Spleen (tissue), 11 donors: Measurements from ENCODE around the gene P2RX6. TPM values are rescaled to one million over a fixed set of nuclear protein-coding genes. Genes with fewer than 3 reads are reported as not detected.
A peak's percentile ranks its signal among the peaks of the same experiment; 100 is the strongest.
"Not testable (repeated sequence)": the region's sequence is repeated elsewhere in the genome, so short reads cannot be mapped to it uniquely, and the experiment has no call there.

Source experiments
- DNase-seq: peaks from one replicate; pipeline ENCODE4 v3.0.0-alpha.2; 2020
- H3K27ac ChIP-seq, 8 donors: fragments of 200-600 bp; sonication (generic) in 7 of 8; 1 replicate in 4 of 8; 2 replicates in 4 of 8; pipeline versions ENCODE4 v1.5.0 to v1.8.0; 2016 to 2021; ENCODE audit warnings: inconsistent platforms in 4 of 8, mild to moderate bottlenecking in 4 of 8, moderate library complexity in 1 of 8
- H3K27me3 ChIP-seq, 7 donors: fragments of 200-600 bp; sonication (generic) in 6 of 7; replicated peaks in 1 of 7; 1 replicate in 4 of 7; 2 replicates in 3 of 7; pipeline versions ENCODE4 v1.5.0 to v1.8.0; 2016 to 2021; ENCODE audit warnings: inconsistent platforms in 3 of 7, mild to moderate bottlenecking in 1 of 7
- H3K36me3 ChIP-seq, 6 donors: fragments of 200-600 bp; sonication (generic) in 5 of 6; 1 replicate in 4 of 6; 2 replicates in 2 of 6; pipeline versions ENCODE4 v1.5.0 to v1.8.0; 2016 to 2021; ENCODE audit warnings: inconsistent platforms in 2 of 6
- H3K4me1 ChIP-seq, 6 donors: fragments of 200-600 bp; sonication (generic) in 5 of 6; 1 replicate in 3 of 6; 2 replicates in 3 of 6; pipeline versions ENCODE4 v1.5.0 to v1.8.0; 2016 to 2021; ENCODE audit warnings: inconsistent platforms in 3 of 6
- H3K4me3 ChIP-seq, 8 donors: fragments of 200-600 bp; sonication (generic) in 7 of 8; 1 replicate in 4 of 8; 2 replicates in 4 of 8; pipeline versions ENCODE4 v1.5.0 to v1.8.0; 2016 to 2021; ENCODE audit warnings: inconsistent platforms in 4 of 8, mild to moderate bottlenecking in 4 of 8, moderate library complexity in 2 of 8
- H3K9me3 ChIP-seq, 8 donors: fragments of 200-600 bp; sonication (generic) in 7 of 8; 1 replicate in 4 of 8; 2 replicates in 4 of 8; pipeline versions ENCODE4 v1.5.0 to v1.8.0; 2016 to 2021; ENCODE audit warnings: inconsistent platforms in 4 of 8
- POLR2A ChIP-seq, 3 donors: fragments of 450-650 bp; IDR thresholded peaks; one replicate each; pipeline ENCODE4 v1.5.1; 2017; ENCODE audit warnings: antibody characterized with exemption in 3 of 3, mild to moderate bottlenecking in 1 of 3
- POLR2AphosphoS5 ChIP-seq, 3 donors: sonication (generic); formaldehyde crosslinking; IDR thresholded peaks; one replicate each; pipeline ENCODE4 v1.5.1; 2017; ENCODE audit warnings: antibody characterized with exemption in 3 of 3
- WGBS, 5 donors: extraction: QIAGEN DNeasy Blood & Tissue Kit in 3 of 5; methylation state at CpG; one replicate each; pipeline versions ENCODE4 v1.1.5 to v1.1.7; 2013 to 2018; 5-methylcytosine and 5-hydroxymethylcytosine counted together
- intact Hi-C: fragments of 100-400 bp; cut with DNase I; formaldehyde crosslinking; loops from one replicate; pipeline ENCODE4 v1.15.0; 2023; ENCODE audit warnings: low total_unique reads
- polyA plus RNA-seq, 3 donors: library from polyadenylated mRNA; stranded (reverse); fragments of 200-250 nt; gene quantifications; one replicate each; pipeline ENCODE4 v1.2.1, GENCODE V29; 2013
- total RNA-seq, 7 donors: library from RNA; depleted of rRNA in 3 of 7; stranded (reverse); fragments of >200 nt in 3 of 7; fragmentation: NEBNext Ultra II Directional in 4 of 7; extraction: Animal tissue kit (Norgen Biotek cat#: 25700) in 4 of 7; gene quantifications; one replicate each; pipeline versions ENCODE4 v1.1.0 to v1.2.1, GENCODE V29; 2016 to 2021
- TF ChIP-seq, protein P1 (sequence below), 11 experiments: fragments of 200-600 bp in 7 of 11; fragments of 450-650 bp in 4 of 11; sonication (generic) in 4 of 11; IDR thresholded peaks in 8 of 11; conservative IDR thresholded peaks in 3 of 11; 1 replicate in 7 of 11; 2 replicates in 4 of 11; pipeline versions ENCODE4 v1.4.0 to v1.8.0; 2016 to 2021; ENCODE audit warnings: antibody characterized with exemption in 11 of 11, inconsistent platforms in 4 of 11, mild to moderate bottlenecking in 1 of 11
- donor health status: healthy with polysubstance abuse.
- donor health status: DM: no; HTN: no; CAD: no; lungs with moderate emphysema.
- donor health status: DM: no; HTN: no; CAD: no.
- donor health status: Bipolar disorder and iron deficiency.
- donor health status: healthy.
- donor health status: DM: no; HTN: no; CAD: no.
- donor health status: DM: yes; HTN: yes; CAD: no.

P2RX6 gene
- total and polyA plus RNA-seq, 10 donors: 0.86 to 14.4 (median 4.4) TPM

DNA sequence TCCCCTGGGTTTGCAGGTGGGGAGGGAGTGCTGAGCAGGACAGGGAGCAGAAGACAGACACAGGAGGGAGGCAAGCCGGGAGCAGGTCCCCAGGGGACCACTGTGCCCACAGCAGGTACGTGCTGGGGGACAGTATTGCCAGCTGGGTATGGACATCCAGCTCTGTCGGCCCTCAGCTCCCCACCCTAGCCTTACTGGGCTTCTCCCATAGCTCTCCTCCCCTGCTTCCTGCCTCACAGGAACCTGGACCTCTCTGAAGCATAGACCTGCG, 40.5 kb downstream of the P2RX6 start:
- WGBS, 5 donors: 30 to 47% (median 43%) methylated on average over 1 to 4 of the region's 4 CpGs
- no peak overlapping the region for H3K27ac ChIP-seq
- H3K4me3 ChIP-seq: no peak overlapping the region
- no peaks in the 10 kb centered on the region for H3K9me3 ChIP-seq
- intact Hi-C loops: no loop called here
- no peak for DNase-seq
- TF ChIP-seq POLR2AphosphoS5 (IDR thresholded peaks at IDR 0.05) (no peak), POLR2A (IDR thresholded peaks at IDR 0.05) (no peak)
- TF ChIP-seq, protein P1, sequence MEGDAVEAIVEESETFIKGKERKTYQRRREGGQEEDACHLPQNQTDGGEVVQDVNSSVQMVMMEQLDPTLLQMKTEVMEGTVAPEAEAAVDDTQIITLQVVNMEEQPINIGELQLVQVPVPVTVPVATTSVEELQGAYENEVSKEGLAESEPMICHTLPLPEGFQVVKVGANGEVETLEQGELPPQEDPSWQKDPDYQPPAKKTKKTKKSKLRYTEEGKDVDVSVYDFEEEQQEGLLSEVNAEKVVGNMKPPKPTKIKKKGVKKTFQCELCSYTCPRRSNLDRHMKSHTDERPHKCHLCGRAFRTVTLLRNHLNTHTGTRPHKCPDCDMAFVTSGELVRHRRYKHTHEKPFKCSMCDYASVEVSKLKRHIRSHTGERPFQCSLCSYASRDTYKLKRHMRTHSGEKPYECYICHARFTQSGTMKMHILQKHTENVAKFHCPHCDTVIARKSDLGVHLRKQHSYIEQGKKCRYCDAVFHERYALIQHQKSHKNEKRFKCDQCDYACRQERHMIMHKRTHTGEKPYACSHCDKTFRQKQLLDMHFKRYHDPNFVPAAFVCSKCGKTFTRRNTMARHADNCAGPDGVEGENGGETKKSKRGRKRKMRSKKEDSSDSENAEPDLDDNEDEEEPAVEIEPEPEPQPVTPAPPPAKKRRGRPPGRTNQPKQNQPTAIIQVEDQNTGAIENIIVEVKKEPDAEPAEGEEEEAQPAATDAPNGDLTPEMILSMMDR (IDR thresholded peaks at IDR 0.05 in 8 of 11, conservative IDR thresholded peaks at IDR 0.05 in 3 of 11): no peak
- H3K4me1 ChIP-seq: peaks cover 0 to 9% (median 4%) of the 10 kb centered on the region in 6 donors
- H3K27me3 ChIP-seq: peaks cover 0 to 24% (median 0%) of the 10 kb centered on the region in 7 donors
- H3K36me3 ChIP-seq: no peaks in the 10 kb centered on the region

DNA sequence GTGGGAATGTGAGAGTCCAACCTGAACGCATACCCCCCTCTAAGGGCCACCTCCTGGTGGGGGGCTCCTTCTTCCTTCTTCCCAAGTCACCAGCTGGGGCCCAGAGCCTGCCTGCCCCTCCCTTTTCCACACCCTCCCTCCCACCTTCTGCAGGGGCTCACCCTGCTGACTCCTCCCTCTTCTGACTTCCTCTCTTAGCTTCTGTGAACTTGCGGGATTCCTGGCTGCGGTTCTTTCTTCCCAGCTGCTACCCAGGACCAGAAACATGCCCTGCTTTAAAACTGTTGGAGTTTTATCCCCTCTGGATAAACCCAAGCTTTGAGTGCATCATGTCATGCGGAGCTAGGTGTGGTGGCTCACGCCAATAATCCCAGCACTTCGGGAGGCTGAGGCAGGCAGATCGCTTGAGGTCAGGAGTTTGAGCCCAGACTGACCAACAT, 40.9 kb downstream of the P2RX6 start:
- Histone ChIP-seq H3K27ac (no peak overlapping the region), H3K27me3 (peaks cover 0 to 24% (median 0%) of the 10 kb centered on the region in 7 donors), H3K4me1 (peaks cover 0 to 9% (median 4%) of the 10 kb centered on the region in 6 donors), H3K9me3 (no peaks in the 10 kb centered on the region), H3K36me3 (no peaks in the 10 kb centered on the region), H3K4me3 (no peak overlapping the region)
- intact Hi-C loops: no loop called here
- TF ChIP-seq POLR2A (IDR thresholded peaks at IDR 0.05): no peak
- TF ChIP-seq, protein P1 (IDR thresholded peaks at IDR 0.05 in 8 of 11, conservative IDR thresholded peaks at IDR 0.05 in 3 of 11): no peak
- TF ChIP-seq POLR2AphosphoS5 (IDR thresholded peaks at IDR 0.05): no peak
- DNase-seq: peak; percentile 49
- WGBS, 5 donors: 32 to 46% (median 36%) methylated on average over 7 of the region's 7 CpGs

DNA sequence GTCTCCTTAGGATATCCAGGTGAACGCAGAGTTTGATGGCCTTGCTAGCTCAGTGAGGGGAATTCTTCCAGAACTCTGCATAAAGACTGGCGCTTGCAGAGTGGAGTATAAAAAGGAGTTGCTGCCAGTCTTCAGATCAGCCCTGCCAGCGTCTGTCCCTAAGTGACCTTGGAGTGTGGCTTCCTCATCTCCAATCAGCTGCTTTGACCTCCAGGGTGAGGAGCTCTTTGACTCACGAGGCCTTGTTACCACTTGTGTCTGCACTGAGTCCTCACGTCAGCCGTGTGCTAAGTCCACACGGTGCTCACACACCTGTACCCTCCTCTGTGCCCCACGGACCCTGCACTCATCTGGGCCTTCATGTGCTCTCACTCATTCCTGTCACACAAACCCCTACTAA, 45.4 kb downstream of the P2RX6 start:
- H3K4me3 ChIP-seq, H3K36me3 ChIP-seq, intact Hi-C loops, H3K9me3 ChIP-seq, DNase-seq, H3K27ac ChIP-seq, H3K4me1 ChIP-seq: not testable (repeated sequence)
- WGBS, 5 donors: 74 to 89% (median 77%) methylated on average over 4 to 7 of the region's 8 CpGs
- peaks cover 0 to 16% (median 0%) of the 10 kb centered on the region in 7 donors for H3K27me3 ChIP-seq

DNA sequence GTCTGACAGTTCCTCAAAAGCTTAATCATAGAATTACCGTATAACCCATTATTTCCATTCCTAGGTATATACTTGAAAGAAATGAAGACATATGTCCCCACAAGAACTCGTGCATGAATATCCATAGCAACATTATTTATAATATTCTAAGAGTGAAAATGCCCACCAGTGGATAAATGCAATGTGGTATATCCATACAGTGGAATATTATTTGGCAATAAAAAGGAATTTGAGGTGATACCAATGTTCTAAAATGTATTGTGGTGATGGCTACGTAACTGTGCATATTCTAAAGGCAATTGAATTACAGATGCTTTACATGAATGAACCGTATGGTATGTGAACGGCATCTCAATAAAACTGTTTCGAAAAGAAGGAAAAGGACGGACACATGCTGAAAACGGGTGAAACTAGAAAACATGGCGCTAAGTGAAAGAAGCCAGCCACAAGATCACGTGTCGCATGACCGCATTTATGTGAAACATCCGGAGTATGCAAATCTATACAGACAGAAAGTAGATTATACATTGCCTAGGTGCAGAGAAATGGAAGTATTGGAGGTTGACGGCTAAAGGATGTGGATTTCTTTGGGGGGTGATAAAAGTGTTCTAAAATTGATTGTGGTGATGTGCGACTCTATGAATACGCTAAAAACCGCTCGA, 46.8 kb downstream of the P2RX6 start:
- 87 to 95% (median 93%) methylated on average over 15 to 18 of the region's 18 CpGs for WGBS, 5 donors

DNA sequence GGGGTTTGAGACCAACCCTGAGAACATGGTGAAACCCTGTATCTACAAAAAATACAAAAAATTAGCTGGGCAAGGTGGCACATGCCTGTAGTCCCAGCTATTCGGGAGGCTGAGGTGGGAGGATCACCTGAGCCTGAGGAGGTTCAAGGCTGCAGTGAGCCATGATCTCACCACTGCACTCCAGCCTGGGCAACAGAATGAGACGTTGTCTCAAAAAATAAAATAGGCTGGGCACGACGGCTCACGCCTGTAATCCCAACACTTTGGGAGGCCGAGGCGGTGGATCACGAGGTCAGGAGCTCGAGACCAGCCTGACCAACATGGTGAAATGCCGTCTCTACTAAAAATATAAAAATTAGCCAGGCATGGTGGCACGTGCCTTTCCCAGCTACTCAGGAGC, 49.5 kb downstream of the P2RX6 start:
- intact Hi-C loops, H3K4me1 ChIP-seq, H3K9me3 ChIP-seq, DNase-seq, H3K27me3 ChIP-seq, H3K4me3 ChIP-seq, H3K27ac ChIP-seq, H3K36me3 ChIP-seq: not testable (repeated sequence)
- WGBS, 5 donors: 76 to 87% (median 85%) methylated on average over 11 of the region's 11 CpGs

More for the DNA sequence above, 46.8 kb downstream of the P2RX6 start:
- H3K4me3 ChIP-seq, intact Hi-C loops, DNase-seq, H3K36me3 ChIP-seq, H3K9me3 ChIP-seq, H3K27me3 ChIP-seq, H3K4me1 ChIP-seq, H3K27ac ChIP-seq: not testable (repeated sequence)
